ENCODE data around the gene EIF6. TPM values are rescaled to one million over a fixed set of nuclear protein-coding genes. Genes with fewer than 3 reads are reported as not detected.

The EIF6 gene
- total RNA-seq, 1 donor from 2014 or later = 78.8 TPM

DNA sequence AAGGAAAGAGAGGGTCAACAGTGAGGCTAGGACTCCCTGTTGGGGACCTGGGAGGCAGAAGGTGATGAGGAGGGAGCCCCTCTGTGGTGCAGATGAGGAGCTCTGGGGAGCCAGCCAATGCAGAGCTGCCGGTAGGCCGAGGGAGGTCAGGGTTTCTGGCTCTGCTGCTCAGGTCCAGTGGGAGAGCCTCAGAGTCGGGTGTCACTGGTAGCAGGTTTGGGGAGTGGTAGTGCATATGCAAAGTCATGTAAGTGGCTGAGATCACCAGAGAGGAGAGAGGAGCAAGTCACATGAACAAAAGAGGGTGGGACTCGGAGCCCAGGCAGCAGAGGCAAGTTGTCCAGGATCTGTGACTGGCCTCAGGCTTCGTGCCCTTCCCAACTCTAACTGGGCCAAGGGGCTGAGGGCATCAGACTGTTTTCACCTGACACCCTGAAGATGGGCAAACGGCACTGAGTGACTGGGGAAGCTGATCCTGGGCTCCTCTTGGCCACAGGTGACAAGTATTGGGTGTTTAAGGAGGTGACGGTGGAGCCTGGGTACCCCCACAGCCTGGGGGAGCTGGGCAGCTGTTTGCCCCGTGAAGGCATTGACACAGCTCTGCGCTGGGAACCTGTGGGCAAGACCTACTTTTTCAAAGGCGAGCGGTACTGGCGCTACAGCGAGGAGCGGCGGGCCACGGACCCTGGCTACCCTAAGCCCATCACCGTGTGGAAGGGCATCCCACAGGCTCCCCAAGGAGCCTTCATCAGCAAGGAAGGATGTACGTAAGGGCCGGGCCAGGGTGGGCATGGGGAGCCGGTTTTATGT is 13.3 kb downstream of the EIF6 start:
- peaks cover 68% of the 10 kb centered on the region for H3K36me3 ChIP-seq

DNA sequence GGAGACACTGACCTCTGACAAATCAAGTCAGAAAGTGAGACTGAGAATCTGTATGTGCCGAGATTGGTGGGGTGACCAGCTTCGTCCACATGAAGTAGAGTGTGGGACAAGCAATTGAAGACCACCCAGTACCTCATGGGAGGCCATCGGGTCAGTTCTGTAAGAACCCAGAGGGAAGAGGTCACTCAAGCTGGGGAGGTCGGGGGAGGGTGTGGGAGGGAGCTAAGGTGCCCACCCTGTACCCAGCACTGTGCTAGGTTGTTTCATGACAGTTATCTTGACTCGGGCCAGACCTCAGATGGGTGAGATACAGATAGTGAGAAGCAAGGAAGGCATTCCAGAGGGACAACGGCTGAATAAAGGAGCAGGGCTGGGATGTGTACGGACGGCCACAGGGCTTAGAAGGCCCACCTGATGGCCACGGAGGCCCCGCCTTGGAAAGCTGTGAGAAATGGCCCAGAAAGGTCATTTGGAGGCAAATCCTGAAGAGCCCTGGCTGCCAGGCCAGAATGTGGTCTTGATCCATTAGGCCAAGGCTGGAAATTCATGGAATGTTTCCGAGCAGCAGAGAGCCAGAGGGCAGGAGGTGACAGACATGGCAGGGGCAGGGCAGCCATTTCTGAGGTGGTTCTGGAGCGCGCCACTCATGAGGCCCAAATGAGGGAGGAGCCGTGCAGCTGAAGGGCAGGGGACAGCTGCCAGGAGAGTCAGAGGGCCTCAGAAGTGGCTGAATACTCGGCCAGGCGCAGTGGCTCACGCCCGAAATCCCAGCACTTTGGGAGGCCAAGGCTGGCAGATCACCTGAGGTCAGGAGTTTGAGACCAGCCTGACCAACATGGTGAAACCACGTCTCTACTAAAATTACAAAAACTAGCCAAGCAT is 14.3 kb downstream of the EIF6 start:
- peaks cover 67% of the 10 kb centered on the region for H3K36me3 ChIP-seq
- H3K27ac ChIP-seq = no peak overlapping the region
- no peaks in the 10 kb centered on the region for H3K27me3 ChIP-seq
- no peaks in the 10 kb centered on the region for H3K4me1 ChIP-seq
- H3K4me3 ChIP-seq = no peak overlapping the region
- ATAC-seq (peak; percentile 22), DNase-seq (no peak)
- intact Hi-C loops (cut with DNase I) = no loop called here
- H3K9me3 ChIP-seq = no peaks in the 10 kb centered on the region
- TF ChIP-seq, protein P1, sequence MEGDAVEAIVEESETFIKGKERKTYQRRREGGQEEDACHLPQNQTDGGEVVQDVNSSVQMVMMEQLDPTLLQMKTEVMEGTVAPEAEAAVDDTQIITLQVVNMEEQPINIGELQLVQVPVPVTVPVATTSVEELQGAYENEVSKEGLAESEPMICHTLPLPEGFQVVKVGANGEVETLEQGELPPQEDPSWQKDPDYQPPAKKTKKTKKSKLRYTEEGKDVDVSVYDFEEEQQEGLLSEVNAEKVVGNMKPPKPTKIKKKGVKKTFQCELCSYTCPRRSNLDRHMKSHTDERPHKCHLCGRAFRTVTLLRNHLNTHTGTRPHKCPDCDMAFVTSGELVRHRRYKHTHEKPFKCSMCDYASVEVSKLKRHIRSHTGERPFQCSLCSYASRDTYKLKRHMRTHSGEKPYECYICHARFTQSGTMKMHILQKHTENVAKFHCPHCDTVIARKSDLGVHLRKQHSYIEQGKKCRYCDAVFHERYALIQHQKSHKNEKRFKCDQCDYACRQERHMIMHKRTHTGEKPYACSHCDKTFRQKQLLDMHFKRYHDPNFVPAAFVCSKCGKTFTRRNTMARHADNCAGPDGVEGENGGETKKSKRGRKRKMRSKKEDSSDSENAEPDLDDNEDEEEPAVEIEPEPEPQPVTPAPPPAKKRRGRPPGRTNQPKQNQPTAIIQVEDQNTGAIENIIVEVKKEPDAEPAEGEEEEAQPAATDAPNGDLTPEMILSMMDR (IDR thresholded peaks at IDR 0.05) = no peak

More for the DNA sequence above, 13.3 kb downstream of the EIF6 start:
- peaks cover 7% of the 10 kb centered on the region for H3K4me1 ChIP-seq
- ATAC-seq (peak; percentile 10), DNase-seq (no peak)
- no peak overlapping the region for H3K27ac ChIP-seq
- TF ChIP-seq, protein P1 (IDR thresholded peaks at IDR 0.05) = no peak
- no peak overlapping the region for H3K4me3 ChIP-seq
- no peaks in the 10 kb centered on the region for H3K27me3 ChIP-seq
- H3K9me3 ChIP-seq = no peaks in the 10 kb centered on the region
- intact Hi-C loops (cut with DNase I) = no loop called here

DNA sequence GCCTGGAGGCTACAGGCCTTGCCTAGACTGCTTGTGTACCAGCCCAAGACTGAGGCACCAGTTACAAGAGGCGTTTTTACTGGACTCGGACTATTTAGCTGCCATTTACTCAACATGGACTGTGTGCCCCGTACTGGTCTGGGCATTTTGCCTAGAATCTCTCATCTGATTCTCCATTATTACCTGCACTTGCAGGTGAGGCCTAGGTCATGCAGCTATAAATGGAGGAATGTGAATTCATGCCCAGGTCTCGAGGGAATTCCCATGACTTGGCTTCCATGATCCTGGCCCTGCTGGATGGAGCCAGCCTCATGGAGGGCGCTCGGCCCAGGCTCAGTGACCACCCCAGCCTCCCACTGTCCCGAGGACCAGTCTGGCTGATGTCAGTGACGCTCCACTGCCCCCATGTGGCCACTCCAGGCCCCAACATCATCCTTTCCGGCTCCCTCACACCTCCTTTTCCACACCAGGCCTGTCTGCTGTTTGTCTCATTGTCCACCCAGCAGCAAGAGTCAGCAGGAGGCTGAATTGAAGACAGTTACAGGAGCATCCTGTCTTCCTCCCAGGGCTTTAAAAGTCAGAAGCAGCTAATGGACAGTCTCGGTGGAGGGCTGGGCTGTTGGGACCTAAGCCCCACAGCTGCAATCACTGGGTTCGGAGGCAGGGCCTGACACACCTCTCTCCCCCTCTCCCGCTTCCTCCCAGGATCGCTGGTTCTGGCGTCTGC is 15.4 kb downstream of the EIF6 start:
- Histone ChIP-seq H3K9me3 (no peaks in the 10 kb centered on the region), H3K4me3 (no peak overlapping the region), H3K4me1 (no peaks in the 10 kb centered on the region), H3K36me3 (peaks cover 63% of the 10 kb centered on the region), H3K27ac (no peak overlapping the region), H3K27me3 (no peaks in the 10 kb centered on the region)
- DNase-seq = peak; percentile 81
- TF ChIP-seq, protein P1 (IDR thresholded peaks at IDR 0.05) = peak; percentile 69
- peak; percentile 79 for ATAC-seq
- intact Hi-C loops (cut with DNase I) = no loop called here

DNA sequence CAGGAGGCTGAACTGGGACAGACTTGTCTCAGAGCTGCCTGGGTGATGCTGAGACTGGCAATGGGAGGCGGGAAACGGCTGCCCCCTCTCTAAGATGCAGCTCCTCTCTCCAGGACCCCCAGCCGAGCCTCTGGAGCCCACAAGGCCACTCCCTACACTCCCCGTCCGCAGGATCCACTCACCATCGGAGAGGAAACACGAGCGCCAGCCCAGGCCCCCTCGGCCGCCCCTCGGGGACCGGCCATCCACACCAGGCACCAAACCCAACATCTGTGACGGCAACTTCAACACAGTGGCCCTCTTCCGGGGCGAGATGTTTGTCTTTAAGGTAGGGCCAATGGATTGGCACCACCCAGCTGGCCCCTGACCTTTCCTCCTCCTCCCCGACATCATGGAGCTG is 17.5 kb downstream of the EIF6 start:
- Histone ChIP-seq H3K9me3 (no peaks in the 10 kb centered on the region), H3K27me3 (no peaks in the 10 kb centered on the region), H3K4me1 (no peaks in the 10 kb centered on the region), H3K4me3 (no peak overlapping the region), H3K27ac (no peak overlapping the region), H3K36me3 (peaks cover 54% of the 10 kb centered on the region)
- no peak for ATAC-seq
- no peak for DNase-seq
- intact Hi-C loops (cut with DNase I) = no loop called here
- TF ChIP-seq, protein P1 (IDR thresholded peaks at IDR 0.05) = no peak

DNA sequence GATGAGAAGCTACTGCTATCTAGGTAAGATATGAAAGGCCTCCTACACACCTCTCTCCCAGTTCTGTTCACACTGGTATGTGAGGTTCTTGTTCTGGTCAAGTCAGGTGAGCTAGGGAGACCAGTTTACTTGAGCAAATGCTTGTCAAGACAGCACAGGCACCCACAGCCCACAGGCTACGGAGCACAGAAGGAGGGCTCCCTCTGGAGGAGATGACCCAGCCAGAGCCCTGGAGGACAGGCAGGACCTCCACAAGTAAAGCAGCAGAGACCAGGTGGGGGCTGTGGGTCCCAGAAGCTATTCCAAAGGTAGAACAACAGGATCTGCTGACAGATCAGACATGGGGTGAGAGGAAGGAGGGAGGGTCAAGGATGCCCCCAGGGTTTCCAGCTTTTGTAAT is 19.8 kb downstream of the EIF6 start:
- Histone ChIP-seq H3K4me3 (no peak overlapping the region), H3K27ac (peak overlapping the region; percentile 79), H3K27me3 (no peaks in the 10 kb centered on the region), H3K36me3 (peaks cover 34% of the 10 kb centered on the region), H3K9me3 (no peaks in the 10 kb centered on the region), H3K4me1 (no peaks in the 10 kb centered on the region)
- intact Hi-C loops (cut with DNase I) = no loop called here
- TF ChIP-seq, protein P1 (IDR thresholded peaks at IDR 0.05) = no peak
- DNase-seq (no peak), ATAC-seq (peak; percentile 41)

Data from upper lobe of right lung (tissue), 1 donor.